ENCODE results near the gene GDF3. TPM values are rescaled to one million over a fixed set of nuclear protein-coding genes. Genes with fewer than 3 reads are reported as not detected.
"Not testable (repeated sequence)": the region's sequence is repeated elsewhere in the genome, so short reads cannot be mapped to it uniquely, and the experiment has no call there.

GDF3 gene
- total RNA-seq, 1 donor from 2014 or later, result not detected

DNA sequence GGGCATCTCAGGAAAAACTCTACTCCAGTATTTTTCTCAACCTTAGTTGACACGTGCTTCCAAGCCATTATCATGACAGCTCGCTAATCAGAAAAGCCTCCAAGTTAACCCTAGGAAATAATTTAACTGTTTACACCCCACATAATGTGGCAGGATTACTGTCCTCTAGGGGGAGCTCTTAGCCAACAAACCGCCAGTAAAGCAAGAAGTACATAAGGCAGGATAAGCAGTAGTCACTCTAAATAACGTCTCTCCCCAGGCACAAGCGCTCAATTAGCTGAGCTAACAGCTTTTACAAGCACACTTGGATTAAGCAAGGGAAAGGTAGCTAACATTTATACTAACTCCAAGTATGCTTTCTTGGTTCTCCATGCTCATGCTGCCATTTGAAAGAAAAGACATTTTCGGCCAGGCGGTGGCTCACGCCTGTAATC lies 52.7 kb downstream of the GDF3 start:
- H3K36me3 ChIP-seq (ENCODE audit: control insufficient read depth, insufficient read depth, low read length), result no peaks in the 10 kb centered on the region
- TF ChIP-seq, protein P1, sequence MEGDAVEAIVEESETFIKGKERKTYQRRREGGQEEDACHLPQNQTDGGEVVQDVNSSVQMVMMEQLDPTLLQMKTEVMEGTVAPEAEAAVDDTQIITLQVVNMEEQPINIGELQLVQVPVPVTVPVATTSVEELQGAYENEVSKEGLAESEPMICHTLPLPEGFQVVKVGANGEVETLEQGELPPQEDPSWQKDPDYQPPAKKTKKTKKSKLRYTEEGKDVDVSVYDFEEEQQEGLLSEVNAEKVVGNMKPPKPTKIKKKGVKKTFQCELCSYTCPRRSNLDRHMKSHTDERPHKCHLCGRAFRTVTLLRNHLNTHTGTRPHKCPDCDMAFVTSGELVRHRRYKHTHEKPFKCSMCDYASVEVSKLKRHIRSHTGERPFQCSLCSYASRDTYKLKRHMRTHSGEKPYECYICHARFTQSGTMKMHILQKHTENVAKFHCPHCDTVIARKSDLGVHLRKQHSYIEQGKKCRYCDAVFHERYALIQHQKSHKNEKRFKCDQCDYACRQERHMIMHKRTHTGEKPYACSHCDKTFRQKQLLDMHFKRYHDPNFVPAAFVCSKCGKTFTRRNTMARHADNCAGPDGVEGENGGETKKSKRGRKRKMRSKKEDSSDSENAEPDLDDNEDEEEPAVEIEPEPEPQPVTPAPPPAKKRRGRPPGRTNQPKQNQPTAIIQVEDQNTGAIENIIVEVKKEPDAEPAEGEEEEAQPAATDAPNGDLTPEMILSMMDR (IDR thresholded peaks at IDR 0.05; ENCODE audit: insufficient read depth, low read length, severe bottlenecking), result peak; percentile 37
- H3K27me3 ChIP-seq (ENCODE audit: control insufficient read depth, insufficient read depth, low read length), result no peaks in the 10 kb centered on the region
- no peak for DNase-seq (ENCODE audit: low read depth)
- no peak for FAIRE-seq
- no peak overlapping the region for H3K4me3 ChIP-seq (ENCODE audit: low read depth, low read length)

DNA sequence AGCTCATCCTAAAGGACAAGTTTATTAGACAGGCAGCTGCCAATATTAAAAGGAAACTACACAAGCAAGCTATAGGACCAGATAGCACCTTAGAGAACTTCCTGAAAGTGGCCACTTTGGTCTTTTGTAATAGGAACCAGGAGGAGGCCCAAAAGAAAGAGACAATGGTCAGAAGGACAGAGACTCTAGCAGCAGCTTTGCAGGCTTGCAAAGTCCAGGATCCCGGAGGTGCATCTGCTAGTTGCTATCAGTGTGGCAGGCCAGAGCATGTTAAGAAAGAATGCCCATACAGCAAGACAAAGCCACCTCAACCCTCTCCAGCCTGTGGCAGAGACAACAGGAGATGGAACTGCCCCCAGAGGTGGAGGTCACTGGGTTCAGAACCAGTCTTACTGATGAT lies 53.3 kb downstream of the GDF3 start:
- DNase-seq (ENCODE audit: low read depth) (no peak), FAIRE-seq (no peak)
- TF ChIP-seq, protein P1 (IDR thresholded peaks at IDR 0.05; ENCODE audit: insufficient read depth, low read length, severe bottlenecking), result no peak
- Histone ChIP-seq H3K36me3 (ENCODE audit: control insufficient read depth, insufficient read depth, low read length) (no peaks in the 10 kb centered on the region), H3K4me3 (ENCODE audit: low read depth, low read length) (no peak overlapping the region), H3K27me3 (ENCODE audit: control insufficient read depth, insufficient read depth, low read length) (no peaks in the 10 kb centered on the region)

DNA sequence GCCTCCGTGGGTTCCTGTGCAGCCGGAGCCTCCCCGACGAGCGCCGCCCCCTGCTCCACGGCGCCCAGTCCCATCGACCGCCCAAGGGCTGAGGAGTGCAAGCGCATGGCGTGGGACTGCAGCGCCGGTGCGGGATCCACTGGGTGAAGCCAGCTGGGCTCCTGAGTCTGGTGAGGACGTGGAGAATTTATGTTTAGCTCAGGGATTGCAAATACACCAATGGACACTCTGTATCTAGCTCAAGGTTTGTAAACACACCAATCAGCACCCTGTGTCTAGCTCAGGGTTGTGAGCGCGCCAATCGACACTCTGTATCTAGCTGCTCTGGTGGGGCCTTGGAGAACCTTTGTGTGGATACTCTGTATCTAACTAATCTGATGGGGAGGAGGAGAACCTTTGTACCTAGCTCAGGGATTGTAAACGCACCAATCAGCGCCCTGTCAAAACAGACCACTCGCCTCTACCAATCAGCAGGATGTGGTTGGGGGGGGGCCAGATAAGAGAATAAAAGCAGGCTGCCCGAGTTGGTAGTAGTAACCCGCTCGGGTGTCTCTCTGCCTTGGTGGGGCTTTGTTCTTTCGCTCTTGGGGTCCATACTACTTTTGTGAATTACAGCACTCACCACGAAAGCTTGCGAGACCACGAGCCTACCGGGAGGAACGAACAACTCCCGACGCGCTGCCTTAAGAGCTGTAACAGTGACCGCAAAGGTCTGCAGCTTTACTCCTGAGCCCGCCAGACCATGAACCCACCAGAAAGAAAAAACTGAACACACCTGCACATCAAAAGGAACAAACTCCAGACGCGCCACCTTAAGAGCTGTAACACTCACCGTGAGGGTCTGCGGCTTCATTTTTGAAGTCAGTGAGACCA lies 55.2 kb downstream of the GDF3 start:
- not testable (repeated sequence) for H3K27me3 ChIP-seq (ENCODE audit: control insufficient read depth, insufficient read depth, low read length); H3K4me3 ChIP-seq (ENCODE audit: low read depth, low read length); H3K36me3 ChIP-seq (ENCODE audit: control insufficient read depth, insufficient read depth, low read length); FAIRE-seq; DNase-seq (ENCODE audit: low read depth)

Other genes with a start within 250 kb of the GDF3 start
- not detected in 2 replicates for gene CD163, start 192.0 kb downstream of the GDF3 start, total RNA-seq
- gene APOBEC1, start 29.9 kb downstream of the GDF3 start, total RNA-seq, result not detected in 2 replicates
- not detected in 2 replicates for gene DPPA3, start 15.7 kb upstream of the GDF3 start, total RNA-seq
- not detected in 2 replicates for gene CLEC4C, start 51.6 kb upstream of the GDF3 start, total RNA-seq
- gene NANOGNB, start 69.4 kb upstream of the GDF3 start, total RNA-seq, result not detected in 2 replicates
- not detected in 2 replicates for gene NANOG, start 93.6 kb upstream of the GDF3 start, total RNA-seq
- gene SLC2A14, start 177.1 kb upstream of the GDF3 start, total RNA-seq, result not detected in 2 replicates
- 8.4 and 10.5 TPM in 2 replicates for gene SLC2A3, start 240.4 kb upstream of the GDF3 start, total RNA-seq